Measurements from ENCODE around the gene SNAI3.
A peak's percentile ranks its signal among the peaks of the same experiment; 100 is the strongest.

The SNAI3 gene

GRCh38 chr16:88651276-88651988 lies 34.9 kb downstream of the SNAI3 start:
- Histone ChIP-seq H3K9me3 (ENCODE audit: control insufficient read depth, insufficient read depth, low read length) (no peaks in the 10 kb centered on the region), H3K4me1 (ENCODE audit: control insufficient read depth, insufficient read depth, low read length) (peaks cover 6% of the 10 kb centered on the region), H3K36me3 (ENCODE audit: control insufficient read depth, insufficient read depth, low read length) (peaks cover 39% of the 10 kb centered on the region), H3K4me3 (ENCODE audit: low read depth, low read length) (peak overlapping the region; percentile 75), H3K27ac (ENCODE audit: low read depth, low read length) (peak overlapping the region; percentile 69), H3K9ac (ENCODE audit: low read depth, low read length) (no peak overlapping the region), H3K27me3 (ENCODE audit: control insufficient read depth, insufficient read depth, low read length) (no peaks in the 10 kb centered on the region)

GRCh38 chr16:88650749-88651275 lies 35.5 kb downstream of the SNAI3 start, which contains the start of gene CYBA:
Gene CYBA (minus strand): TSS chr16:88651053. CDS start chr16:88651013, 40 bp downstream.
- Histone ChIP-seq H3K9me3 (ENCODE audit: control insufficient read depth, insufficient read depth, low read length) (no peaks in the 10 kb centered on the region), H3K27ac (ENCODE audit: low read depth, low read length) (peak within 1 kb of the TSS; percentile 69), H3K4me3 (ENCODE audit: low read depth, low read length) (peak within 1 kb of the TSS; percentile 75), H3K4me1 (ENCODE audit: control insufficient read depth, insufficient read depth, low read length) (peaks cover 6% of the 10 kb centered on the region), H3K9ac (ENCODE audit: low read depth, low read length) (peak within 1 kb of the TSS; percentile 51; the same call in 1 of the 2 replicates), H3K36me3 (ENCODE audit: control insufficient read depth, insufficient read depth, low read length) (peaks cover 33% of the 10 kb centered on the region), H3K27me3 (ENCODE audit: control insufficient read depth, insufficient read depth, low read length) (no peaks in the 10 kb centered on the region)

GRCh38 chr16:88649924-88650748 lies 36.2 kb downstream of the SNAI3 start:
- Histone ChIP-seq H3K4me1 (ENCODE audit: control insufficient read depth, insufficient read depth, low read length) (peaks cover 6% of the 10 kb centered on the region), H3K27me3 (ENCODE audit: control insufficient read depth, insufficient read depth, low read length) (no peaks in the 10 kb centered on the region), H3K27ac (ENCODE audit: low read depth, low read length) (peak overlapping the region; percentile 69), H3K4me3 (ENCODE audit: low read depth, low read length) (peak overlapping the region; percentile 75), H3K36me3 (ENCODE audit: control insufficient read depth, insufficient read depth, low read length) (peaks cover 26% of the 10 kb centered on the region), H3K9me3 (ENCODE audit: control insufficient read depth, insufficient read depth, low read length) (no peaks in the 10 kb centered on the region), H3K9ac (ENCODE audit: low read depth, low read length) (peak overlapping the region; percentile 51; the same call in 1 of the 2 replicates)

- Histone ChIP-seq H3K27ac (ENCODE audit: low read depth, low read length) (no peak overlapping the region), H3K36me3 (ENCODE audit: control insufficient read depth, insufficient read depth, low read length) (peaks cover 18% of the 10 kb centered on the region), H3K27me3 (ENCODE audit: control insufficient read depth, insufficient read depth, low read length) (no peaks in the 10 kb centered on the region), H3K4me1 (ENCODE audit: control insufficient read depth, insufficient read depth, low read length) (peaks cover 6% of the 10 kb centered on the region), H3K9me3 (ENCODE audit: control insufficient read depth, insufficient read depth, low read length) (no peaks in the 10 kb centered on the region), H3K9ac (ENCODE audit: low read depth, low read length) (no peak overlapping the region), H3K4me3 (ENCODE audit: low read depth, low read length) (peak overlapping the region; percentile 75; the same call in 1 of the 2 replicates)
These were observed 36.9 kb downstream of the SNAI3 start for GRCh38 chr16:88649195-88649923.

DNA sequence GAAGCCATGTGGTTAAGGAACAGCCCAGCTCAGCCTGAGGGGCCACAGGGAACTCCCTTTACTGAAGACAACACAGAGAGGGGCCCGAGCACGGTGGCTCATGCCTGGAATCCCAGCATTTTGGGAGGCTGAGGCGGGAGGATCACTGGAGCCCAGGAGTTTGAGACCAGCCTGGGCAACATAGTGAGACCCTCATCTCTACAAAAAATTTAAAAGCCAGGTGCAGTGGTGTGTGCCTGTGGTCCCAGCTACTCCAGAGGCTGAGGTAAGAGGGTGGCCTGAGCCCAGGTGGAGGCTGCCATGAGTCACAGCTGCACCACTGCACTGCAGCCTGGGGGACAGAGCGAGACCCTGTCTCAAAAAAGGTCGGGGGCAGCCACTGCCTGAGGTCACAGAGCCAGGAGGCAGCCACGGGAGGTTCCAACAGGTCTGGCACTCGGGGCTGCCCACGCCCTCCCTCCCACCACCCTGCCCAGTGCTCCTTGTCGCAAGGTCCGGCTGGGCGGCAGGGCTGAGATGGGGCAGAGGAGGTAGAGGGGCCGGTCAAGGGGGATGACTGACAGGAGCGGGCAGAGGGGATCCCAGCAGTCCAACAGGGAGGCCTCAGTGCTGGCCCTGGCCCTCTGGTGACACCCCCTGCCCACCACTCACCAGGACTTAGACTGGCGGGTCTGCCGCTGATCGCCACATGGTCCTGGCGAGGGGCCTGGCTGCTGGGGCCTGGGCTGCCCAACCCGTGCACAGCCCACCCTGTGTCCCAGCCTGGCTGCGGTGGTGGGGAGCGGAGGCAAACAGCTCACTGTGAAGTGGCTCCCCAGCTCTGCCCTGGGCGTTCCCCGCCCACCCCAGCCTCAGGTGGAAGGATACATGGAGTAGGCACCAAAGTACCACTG lies 38.9 kb downstream of the SNAI3 start:
- Histone ChIP-seq H3K36me3 (ENCODE audit: control insufficient read depth, insufficient read depth, low read length) (peaks cover 6% of the 10 kb centered on the region; the same call in 1 of the 2 replicates), H3K4me1 (ENCODE audit: control insufficient read depth, insufficient read depth, low read length) (peaks cover 6% of the 10 kb centered on the region), H3K27ac (ENCODE audit: low read depth, low read length) (no peak overlapping the region), H3K9ac (ENCODE audit: low read depth, low read length) (no peak overlapping the region), H3K9me3 (ENCODE audit: control insufficient read depth, insufficient read depth, low read length) (no peaks in the 10 kb centered on the region), H3K4me3 (ENCODE audit: low read depth, low read length) (no peak overlapping the region), H3K27me3 (ENCODE audit: control insufficient read depth, insufficient read depth, low read length) (no peaks in the 10 kb centered on the region)

GRCh38 chr16:88646345-88647034 lies 39.8 kb downstream of the SNAI3 start:
- Histone ChIP-seq H3K9me3 (ENCODE audit: control insufficient read depth, insufficient read depth, low read length) (no peaks in the 10 kb centered on the region), H3K27ac (ENCODE audit: low read depth, low read length) (no peak overlapping the region), H3K27me3 (ENCODE audit: control insufficient read depth, insufficient read depth, low read length) (no peaks in the 10 kb centered on the region), H3K36me3 (ENCODE audit: control insufficient read depth, insufficient read depth, low read length) (peaks cover 4% of the 10 kb centered on the region; the same call in 1 of the 2 replicates), H3K4me1 (ENCODE audit: control insufficient read depth, insufficient read depth, low read length) (peaks cover 5% of the 10 kb centered on the region), H3K4me3 (ENCODE audit: low read depth, low read length) (no peak overlapping the region), H3K9ac (ENCODE audit: low read depth, low read length) (no peak overlapping the region)

DNA sequence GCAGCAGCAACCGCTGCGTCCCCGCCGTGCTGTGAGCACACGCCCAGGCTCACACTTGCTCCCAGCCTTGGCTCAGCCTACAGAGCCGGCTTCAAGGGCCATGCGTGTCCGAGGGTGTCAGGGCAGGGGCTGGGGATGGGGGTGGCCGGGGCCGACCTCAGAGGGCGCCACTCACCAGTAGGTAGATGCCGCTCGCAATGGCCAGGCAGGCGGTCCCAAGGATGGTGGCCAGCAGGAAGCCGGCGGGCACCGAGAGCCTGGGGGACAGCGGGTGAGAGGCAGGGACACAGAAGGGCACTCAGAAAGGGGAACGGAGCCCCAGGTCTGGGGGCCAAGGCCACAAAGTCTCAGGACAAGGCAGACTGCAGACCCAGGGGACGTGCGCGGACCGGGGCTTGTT lies 40.4 kb downstream of the SNAI3 start:
- no peaks in the 10 kb centered on the region for H3K4me1 ChIP-seq (ENCODE audit: control insufficient read depth, insufficient read depth, low read length)
- peaks cover 4% of the 10 kb centered on the region; the same call in 1 of the 2 replicates for H3K36me3 ChIP-seq (ENCODE audit: control insufficient read depth, insufficient read depth, low read length)
- H3K27me3 ChIP-seq (ENCODE audit: control insufficient read depth, insufficient read depth, low read length): no peaks in the 10 kb centered on the region
- no peak overlapping the region for H3K9ac ChIP-seq (ENCODE audit: low read depth, low read length)
- no peaks in the 10 kb centered on the region for H3K9me3 ChIP-seq (ENCODE audit: control insufficient read depth, insufficient read depth, low read length)
- no peak overlapping the region for H3K27ac ChIP-seq (ENCODE audit: low read depth, low read length)
- H3K4me3 ChIP-seq (ENCODE audit: low read depth, low read length): no peak overlapping the region

GRCh38 chr16:88645455-88645854 lies 40.9 kb downstream of the SNAI3 start:
- H3K36me3 ChIP-seq (ENCODE audit: control insufficient read depth, insufficient read depth, low read length): peaks cover 4% of the 10 kb centered on the region; the same call in 1 of the 2 replicates
- H3K4me1 ChIP-seq (ENCODE audit: control insufficient read depth, insufficient read depth, low read length): no peaks in the 10 kb centered on the region
- H3K9ac ChIP-seq (ENCODE audit: low read depth, low read length): no peak overlapping the region
- H3K4me3 ChIP-seq (ENCODE audit: low read depth, low read length): no peak overlapping the region
- H3K9me3 ChIP-seq (ENCODE audit: control insufficient read depth, insufficient read depth, low read length): no peaks in the 10 kb centered on the region
- H3K27ac ChIP-seq (ENCODE audit: low read depth, low read length): no peak overlapping the region
- H3K27me3 ChIP-seq (ENCODE audit: control insufficient read depth, insufficient read depth, low read length): no peaks in the 10 kb centered on the region

- no peak overlapping the region for H3K4me3 ChIP-seq (ENCODE audit: low read depth, low read length)
- peaks cover 12% of the 10 kb centered on the region; the same call in 1 of the 2 replicates for H3K4me1 ChIP-seq (ENCODE audit: control insufficient read depth, insufficient read depth, low read length)
- peaks cover 4% of the 10 kb centered on the region; the same call in 1 of the 2 replicates for H3K36me3 ChIP-seq (ENCODE audit: control insufficient read depth, insufficient read depth, low read length)
- no peak overlapping the region for H3K9ac ChIP-seq (ENCODE audit: low read depth, low read length)
- no peak overlapping the region for H3K27ac ChIP-seq (ENCODE audit: low read depth, low read length)
- no peaks in the 10 kb centered on the region for H3K9me3 ChIP-seq (ENCODE audit: control insufficient read depth, insufficient read depth, low read length)
- no peaks in the 10 kb centered on the region for H3K27me3 ChIP-seq (ENCODE audit: control insufficient read depth, insufficient read depth, low read length)
These were observed 42.7 kb downstream of the SNAI3 start for GRCh38 chr16:88643644-88643932.

Data from HUES48 (cell line).